Effector CD4-positive, alpha-beta T cell (primary cell): ENCODE results near the gene VMAC.
"Not testable (repeated sequence)": the region's sequence is repeated elsewhere in the genome, so short reads cannot be mapped to it uniquely, and the experiment has no call there.

Experiments used
- DNase-seq: peaks from one replicate; pipeline ENCODE4 v3.0.0-alpha.2; 2020
- total RNA-seq: gene quantifications from one replicate; lab custom pipeline; 2026; lab: John Stamatoyannopoulos, UW

The VMAC gene, protein sequence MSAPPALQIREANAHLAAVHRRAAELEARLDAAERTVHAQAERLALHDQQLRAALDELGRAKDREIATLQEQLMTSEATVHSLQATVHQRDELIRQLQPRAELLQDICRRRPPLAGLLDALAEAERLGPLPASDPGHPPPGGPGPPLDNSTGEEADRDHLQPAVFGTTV
- total RNA-seq, result 33.0 reads per million, percentile 58 among the genes with 10 or more reads in this experiment

GRCh38 chr19:5904352-5905113, at the start of gene VMAC:
Gene VMAC, plus strand, starts transcription at chr19:5904872. Its CDS starts 19 bp downstream, at chr19:5904891.
- DNase-seq, result peak; percentile 100

- not testable (repeated sequence) for DNase-seq
These were observed 49.5 kb upstream of the VMAC start for GRCh38 chr19:5855151-5855550.

GRCh38 chr19:5857203-5858081, 47.2 kb upstream of the VMAC start:
- DNase-seq, result no peak

DNA sequence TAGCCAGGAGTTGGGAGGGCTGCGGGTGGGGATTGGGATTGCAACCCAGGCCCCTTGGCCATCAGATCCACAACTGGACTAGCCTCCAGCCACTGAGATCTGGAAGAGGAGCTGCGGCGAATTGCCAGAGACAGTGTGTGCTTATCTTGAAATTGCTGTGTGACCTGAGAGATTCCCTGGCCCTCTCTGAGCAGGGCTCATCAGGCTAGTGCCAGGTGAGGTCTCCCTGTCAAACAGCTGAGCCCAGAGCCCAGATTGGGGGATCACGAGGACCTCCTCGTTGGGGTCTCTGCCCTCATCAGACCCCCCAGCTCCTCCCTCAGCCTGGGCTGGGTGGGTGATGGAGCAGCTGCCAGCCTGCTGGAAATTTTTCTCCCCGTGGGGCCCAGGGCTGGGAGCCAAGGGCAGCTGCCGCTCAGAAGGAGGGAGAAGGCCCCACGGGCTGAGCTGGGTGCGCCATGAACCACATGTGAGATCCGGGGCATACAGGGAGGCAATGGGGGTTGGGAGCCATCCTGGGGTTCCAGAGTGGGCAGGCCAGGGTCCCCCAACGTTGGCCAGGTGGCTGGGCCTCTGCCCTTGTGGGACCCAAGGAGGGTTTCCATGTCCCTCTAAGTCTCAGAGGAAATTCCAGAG, 41.5 kb upstream of the VMAC start:
- no peak for DNase-seq

DNA sequence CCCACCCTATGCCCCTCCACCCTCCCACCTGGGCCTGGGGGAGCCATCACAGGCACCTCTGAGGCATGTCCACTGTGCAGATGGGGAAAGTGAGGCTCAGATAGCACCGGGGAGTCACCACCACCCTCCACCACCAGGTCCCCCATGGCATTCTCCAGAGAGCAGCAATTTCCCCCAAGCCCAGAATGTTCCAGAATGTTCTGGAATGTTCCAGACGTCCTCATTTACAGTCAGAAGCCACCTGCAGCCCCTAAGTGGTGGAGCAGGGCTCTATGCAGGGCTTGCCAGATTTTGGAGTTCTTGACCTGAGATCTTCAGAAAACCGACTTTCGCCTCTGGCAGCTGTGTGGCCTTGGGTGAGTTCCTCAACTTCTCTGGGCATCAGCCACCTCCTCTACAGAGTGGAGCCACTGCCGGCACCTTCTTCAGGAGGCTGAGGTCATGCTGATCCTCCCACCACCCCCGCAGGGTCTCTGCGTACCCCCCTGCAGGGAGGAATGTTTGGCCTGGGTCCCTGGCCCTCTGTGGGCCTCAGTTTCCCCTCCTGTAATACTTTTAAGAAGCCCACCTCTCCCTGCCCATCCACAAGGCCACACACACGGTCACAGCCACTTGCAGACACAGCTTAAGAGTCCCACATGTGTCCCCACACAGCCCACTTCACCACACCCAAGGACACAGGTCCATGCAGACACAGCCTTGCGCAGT, 40.5 kb upstream of the VMAC start:
- DNase-seq, result no peak

- no peak for DNase-seq
These were observed 39.8 kb upstream of the VMAC start for GRCh38 chr19:5864725-5865486.

- no peak for DNase-seq
These were observed 38.9 kb upstream of the VMAC start for GRCh38 chr19:5865772-5866171.

- no peak for DNase-seq
These were observed 37.2 kb upstream of the VMAC start for GRCh38 chr19:5867201-5868136.

- DNase-seq, result no peak
These were observed 33.7 kb upstream of the VMAC start for GRCh38 chr19:5870986-5871394.

GRCh38 chr19:5873617-5874199, 31.0 kb upstream of the VMAC start:
- DNase-seq, result no peak

GRCh38 chr19:5874496-5874895, 30.2 kb upstream of the VMAC start:
- DNase-seq, result not testable (repeated sequence)

- DNase-seq, result no peak
These were observed 27.2 kb upstream of the VMAC start for GRCh38 chr19:5877427-5877826.

GRCh38 chr19:5877882-5878281, 26.8 kb upstream of the VMAC start:
- DNase-seq, result no peak

- DNase-seq, result no peak
These were observed 24.5 kb upstream of the VMAC start for GRCh38 chr19:5880196-5880595.

DNA sequence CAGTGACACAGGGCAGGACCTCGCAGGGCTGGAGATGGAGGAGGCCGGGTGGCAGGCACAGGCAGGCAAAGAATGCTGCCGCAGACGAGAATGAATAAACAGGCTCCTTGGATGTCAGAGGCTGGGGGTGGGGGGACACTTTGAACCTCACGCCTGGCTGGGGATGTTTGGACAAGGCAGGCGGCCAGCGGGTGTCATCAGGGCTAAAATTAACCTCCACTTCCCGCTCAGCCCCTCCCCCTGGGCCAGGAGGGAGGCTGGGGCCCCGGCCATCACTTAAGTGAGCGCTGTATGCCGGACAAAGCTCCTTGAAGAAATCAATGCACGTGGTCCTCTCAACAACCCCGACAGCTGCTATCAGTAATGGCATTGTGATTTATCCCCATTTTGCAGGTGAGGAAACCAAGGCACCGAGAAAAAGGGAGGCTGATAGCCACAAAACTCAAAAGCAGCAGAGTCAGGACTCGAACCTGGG, 24.0 kb upstream of the VMAC start:
- no peak for DNase-seq

- DNase-seq, result no peak
These were observed 23.0 kb upstream of the VMAC start for GRCh38 chr19:5881543-5882299.

DNA sequence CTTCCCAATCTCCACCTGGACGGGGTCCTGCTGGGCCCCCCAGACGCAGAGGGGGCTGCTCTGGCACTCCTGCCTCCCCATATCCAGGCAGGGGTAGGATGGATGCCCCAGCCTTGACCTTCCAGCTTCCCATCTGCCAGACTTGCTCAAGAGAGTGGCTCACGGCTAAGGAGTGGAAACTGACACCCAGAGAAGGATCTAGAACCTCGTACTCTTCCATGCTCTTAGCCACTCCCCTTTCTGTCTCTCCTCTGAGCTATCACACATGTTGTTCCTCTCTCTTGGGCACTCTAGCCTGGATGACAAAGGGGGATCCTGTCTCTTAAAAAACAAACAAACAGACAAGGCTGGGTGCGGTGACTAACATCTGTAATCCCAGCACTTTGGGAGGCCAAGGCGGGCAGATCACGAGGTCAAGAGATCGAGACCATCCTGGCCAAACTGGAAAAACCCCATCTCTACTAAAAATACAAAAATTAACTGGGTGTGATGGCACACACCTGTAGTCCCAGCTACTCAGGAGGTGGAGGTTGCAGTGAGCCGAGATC, 22.2 kb upstream of the VMAC start:
- DNase-seq, result no peak

DNA sequence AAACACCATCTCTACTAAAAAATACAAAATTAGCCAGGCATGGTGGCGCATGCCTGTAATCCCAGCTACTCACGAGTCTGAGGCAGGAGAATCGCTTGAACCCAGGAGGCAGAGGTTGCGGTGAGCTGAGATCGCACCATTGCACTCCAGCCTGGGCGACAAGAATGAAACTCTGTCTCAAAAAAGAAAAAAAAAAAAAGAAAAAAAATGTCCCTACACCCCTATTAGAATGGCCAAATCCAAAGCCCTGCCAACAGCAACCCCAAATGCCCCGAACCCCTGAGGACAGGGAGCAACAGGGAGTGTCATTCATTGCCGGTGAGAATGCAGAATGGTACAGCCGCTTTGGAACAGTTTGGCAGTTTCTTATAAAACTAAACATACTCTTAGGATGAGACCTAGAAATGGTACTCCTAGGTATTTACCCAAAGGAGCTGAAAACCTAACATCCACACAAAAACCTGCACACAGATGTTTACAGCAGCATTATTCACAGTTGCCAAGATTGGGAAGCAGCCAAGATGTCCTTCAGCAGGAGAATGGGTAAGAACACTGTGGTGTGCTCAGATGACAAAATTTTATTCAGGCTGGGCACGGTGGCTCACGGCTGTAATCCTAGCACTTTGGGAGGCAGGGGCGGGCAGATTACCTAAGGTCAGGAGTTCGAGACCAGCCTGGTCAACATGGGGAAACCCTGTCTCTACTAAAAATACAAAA, 21.4 kb upstream of the VMAC start:
- DNase-seq, result not testable (repeated sequence)
